Right lung (tissue), 5 donors: ENCODE measurements around the gene CUX1. TPM values are rescaled to one million over a fixed set of nuclear protein-coding genes. Genes with fewer than 3 reads are reported as not detected.
"Not testable (repeated sequence)": the region's sequence is repeated elsewhere in the genome, so short reads cannot be mapped to it uniquely, and the experiment has no call there.

Source experiments
- DNase-seq, 2 donors: peaks; one replicate each; pipeline ENCODE4 v3.0.0-alpha.2; 2013
- polyA plus RNA-seq, 5 donors: library from polyadenylated mRNA; unstranded; fragments of 120-200 nt; gene quantifications; one replicate each; pipeline versions ENCODE4 v1.2.1 to v1.2.3, GENCODE V29; 2013; ENCODE audit warnings: inconsistent platforms in 1 of 5, low replicate concordance in 1 of 5; ENCODE audit not compliant: insufficient read length in 5 of 5, insufficient read depth in 1 of 5

CUX1 gene
- polyA plus RNA-seq, 5 donors, result 80.2 to 101 (median 89.3) TPM

GRCh38 chr7:101983147-101983811, 165.9 kb downstream of the CUX1 start:
- no peak for DNase-seq

DNA sequence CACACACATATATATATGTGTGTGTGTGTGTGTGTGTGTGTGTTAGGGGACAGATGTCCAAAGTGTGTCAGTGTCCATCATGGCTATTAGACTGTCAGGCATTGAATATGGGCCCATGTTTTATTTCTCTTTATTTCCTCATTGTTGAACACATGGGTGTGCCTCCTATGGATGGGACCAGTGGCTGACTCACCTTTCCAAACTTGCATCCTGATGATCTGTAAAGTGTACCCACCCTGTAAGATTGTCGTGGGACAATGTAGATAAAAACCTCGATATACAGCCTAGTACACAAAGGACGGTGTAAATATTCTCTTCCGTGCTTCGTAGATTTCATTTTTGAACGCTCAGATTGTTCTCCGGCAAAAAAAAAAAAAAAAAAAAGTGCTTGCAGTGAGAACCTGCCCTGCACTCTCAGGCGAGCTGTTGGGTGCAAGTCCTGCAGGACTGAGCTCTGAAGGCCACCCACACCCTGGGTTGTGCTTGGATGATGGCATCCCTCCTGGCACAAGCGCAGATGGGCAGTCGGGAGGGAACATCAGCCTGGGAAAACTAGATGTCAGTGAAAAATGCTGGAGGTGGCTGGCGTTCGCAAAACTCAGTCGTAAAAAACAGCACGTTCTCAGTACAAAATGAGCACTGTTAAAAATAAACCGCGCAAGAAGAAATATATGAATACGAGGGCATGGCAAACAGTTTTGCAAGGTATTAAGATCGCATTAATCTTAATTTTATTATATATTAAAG, 166.9 kb downstream of the CUX1 start:
- no peak for DNase-seq

DNA sequence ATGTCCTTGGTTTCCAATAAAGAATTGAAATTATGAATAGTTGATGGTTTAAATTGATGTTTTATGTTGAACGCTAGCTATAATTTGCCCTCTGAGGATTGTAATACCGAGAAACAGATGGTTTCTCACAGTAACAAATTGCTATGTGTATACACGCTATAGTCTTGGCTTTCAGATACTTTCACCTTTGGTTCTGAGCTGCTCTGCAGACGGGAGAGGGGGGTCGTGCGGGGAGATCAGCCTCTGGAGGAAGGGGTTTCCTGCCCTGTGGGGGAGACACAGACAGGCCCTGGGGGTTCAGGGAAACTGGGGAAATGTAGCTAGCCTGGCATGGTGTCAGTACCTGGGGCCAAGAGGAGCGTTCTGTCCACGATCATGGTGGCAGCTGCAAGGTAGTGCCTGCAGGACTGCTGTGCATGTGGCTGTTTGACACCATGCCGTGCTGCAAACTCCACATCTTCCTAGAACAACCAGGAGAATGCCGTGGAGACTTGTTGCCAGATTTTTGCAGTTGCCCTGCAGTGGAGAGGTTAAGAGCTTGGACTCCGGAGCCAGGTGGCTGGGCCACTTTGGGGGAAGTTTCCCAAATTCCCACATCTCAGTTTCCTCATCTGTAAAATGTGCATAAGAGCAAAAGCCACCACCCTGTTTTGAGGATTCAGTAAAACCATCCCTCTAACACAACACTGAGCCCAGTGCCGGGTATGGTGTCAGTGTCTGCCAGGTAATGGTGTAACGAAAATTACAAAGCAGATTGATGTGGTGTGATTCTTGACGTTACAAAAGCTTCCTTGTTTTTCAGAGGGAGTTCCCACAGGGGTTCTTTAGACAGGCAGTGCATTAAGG, 167.9 kb downstream of the CUX1 start:
- DNase-seq, result peak in 1 of 2 donors; percentile 26

DNA sequence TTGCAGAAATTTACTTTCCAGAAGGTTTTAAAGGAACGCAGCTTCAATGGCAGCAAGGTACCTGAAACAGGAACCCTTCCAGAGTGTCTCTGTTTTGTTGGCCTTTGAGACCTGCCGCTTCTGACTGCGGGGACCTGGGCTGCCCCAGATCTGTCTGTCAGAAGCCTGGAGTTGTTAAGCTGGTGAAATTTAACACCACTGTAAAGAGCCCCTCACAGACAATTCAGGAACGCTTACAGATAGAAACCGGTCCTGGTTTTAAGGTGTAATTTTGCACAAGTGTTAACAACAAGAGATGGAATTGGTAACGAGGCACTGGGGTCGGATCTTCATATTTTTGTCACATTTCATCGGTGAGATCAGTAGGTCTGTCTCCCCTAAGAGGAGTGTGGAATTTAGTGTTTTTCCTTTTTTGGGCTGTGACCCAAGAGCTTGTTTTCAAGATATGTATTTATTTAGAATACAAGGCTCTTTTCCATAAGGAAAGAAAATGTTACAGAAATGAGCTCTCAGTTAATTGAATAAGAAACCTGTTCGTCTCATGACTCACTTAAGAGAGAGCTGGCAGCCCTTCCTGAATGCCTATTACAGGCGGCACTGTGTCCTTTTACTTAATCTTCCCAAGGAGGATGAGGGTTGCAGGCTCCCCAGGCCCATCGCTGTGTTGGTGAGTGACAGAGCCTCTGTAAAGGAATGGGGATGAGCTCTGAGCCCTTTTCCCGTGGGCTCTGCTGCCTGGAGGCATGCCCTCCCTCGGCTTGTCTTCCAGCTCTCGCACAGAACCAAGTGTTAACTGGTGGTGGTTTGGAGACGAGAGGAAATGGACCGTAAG, 168.7 kb downstream of the CUX1 start:
- DNase-seq, result no peak

DNA sequence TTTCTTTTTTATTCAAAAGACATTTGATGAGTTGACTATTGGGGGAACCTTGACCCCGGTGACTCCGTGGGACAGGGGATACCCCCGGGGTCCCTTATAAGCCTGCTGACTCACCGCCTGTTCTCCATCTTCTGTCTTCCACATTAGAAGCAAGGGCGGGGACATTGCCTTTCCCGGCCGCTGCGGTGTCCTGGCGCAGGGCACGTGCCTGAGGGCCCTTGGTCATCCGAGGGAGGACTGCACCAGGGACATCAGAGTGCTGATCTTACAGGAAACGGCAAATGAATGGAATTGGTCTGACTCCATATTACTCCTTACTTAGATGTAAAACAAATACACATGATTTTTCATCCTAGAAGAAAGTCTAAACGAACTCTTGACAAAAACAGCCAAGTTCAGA, 170.1 kb downstream of the CUX1 start:
- no peak for DNase-seq

DNA sequence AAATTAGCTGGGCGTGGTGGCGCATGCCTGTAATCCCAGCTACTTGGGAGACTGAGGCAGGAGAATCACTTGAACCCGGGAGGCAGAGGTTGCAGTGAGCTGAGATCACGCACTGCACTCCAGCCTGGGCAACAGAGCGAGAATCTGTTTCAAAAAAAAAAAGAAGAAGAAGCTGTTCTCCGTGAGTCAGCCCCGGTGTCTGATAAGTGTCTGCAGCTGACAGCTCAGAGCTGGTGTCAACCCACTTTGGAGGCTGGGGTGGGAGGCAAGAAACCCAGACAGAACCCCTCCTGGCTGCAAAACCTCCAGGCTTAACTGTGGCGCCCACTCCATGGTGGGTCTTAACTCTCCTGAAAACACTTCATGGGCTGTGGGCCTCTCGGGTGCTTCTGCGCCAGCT, 170.6 kb downstream of the CUX1 start:
- not testable (repeated sequence) for DNase-seq

DNA sequence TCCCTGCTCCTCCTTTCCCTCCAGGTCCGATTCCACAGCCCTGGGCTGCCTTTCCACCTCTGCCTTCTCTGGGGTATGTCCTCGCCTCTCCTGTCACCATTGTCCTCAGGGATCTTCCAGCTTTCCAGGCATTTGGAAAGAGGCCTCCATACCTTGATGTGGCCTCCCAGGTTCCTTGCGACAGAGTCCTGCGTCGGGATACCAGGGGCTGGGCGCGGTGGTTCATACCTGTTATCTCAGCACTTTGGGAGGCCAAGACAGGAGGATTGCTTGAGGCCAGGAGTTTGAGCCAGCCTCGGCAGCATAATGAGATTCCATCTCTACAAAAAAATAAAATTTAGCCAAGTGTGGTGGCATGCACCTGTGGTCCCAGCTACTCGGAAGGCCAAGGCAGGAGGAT, 171.1 kb downstream of the CUX1 start:
- no peak for DNase-seq

DNA sequence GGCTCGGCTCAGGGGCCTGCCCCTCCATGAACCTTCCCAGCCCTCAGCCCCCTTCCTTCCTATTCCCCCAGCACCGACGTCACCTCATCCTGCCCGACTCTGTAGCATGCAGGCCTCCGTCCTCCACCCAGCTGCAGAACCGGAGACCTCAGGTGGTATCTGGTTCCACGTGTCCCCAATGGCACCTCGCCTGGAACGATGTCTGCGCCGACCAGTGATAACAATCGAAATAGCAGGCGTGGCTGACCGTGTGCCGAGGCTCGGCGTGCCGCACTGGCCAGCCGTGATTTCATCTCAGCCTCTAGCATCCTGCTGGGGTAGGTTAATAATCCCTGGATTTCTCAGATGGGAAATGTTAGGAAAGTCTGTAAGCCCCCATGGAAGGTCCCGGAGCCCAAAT, 171.7 kb downstream of the CUX1 start:
- no peak for DNase-seq

GRCh38 chr7:101990811-101991418, 173.5 kb downstream of the CUX1 start:
- no peak for DNase-seq

DNA sequence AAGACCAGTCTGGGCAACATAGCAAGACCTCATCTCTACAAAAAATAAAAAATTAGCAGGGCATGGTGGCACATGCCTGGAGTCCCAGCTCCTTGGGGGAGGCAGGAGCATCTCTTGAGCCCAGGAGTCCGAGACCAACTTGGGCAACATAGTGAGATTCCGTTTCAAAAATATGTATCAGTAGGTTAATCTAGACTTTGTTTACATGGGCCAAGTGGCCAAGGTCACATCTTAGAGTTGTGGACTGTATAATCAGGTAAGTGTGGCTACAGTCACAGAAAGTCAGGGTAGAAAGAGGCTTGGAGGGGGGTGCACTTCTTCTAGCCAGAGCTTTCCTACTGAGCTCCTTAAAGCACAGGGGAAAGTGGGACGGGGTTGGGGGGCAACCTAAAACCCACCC, 174.4 kb downstream of the CUX1 start:
- DNase-seq, result no peak

DNA sequence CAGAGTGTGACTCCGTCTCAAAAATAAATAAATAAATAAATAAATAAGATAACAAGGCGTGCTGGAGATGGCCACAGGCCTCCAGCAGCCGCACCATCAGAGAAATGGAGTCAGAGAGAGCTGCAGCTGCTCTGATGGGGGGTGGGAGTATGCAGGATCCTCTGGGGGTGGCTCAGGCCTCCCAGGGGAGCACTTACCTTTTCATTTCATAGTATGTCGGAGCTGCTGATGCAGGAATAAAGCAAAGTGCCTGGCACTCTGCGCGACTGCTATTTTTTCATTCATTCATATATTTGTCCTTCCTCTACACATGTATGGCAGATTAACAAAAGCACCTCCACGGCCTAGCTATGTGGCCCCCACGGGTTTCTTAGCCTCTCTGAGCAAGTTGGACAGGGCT, 175.9 kb downstream of the CUX1 start:
- no peak for DNase-seq

GRCh38 chr7:101995121-101995520, 177.7 kb downstream of the CUX1 start:
- no peak for DNase-seq

DNA sequence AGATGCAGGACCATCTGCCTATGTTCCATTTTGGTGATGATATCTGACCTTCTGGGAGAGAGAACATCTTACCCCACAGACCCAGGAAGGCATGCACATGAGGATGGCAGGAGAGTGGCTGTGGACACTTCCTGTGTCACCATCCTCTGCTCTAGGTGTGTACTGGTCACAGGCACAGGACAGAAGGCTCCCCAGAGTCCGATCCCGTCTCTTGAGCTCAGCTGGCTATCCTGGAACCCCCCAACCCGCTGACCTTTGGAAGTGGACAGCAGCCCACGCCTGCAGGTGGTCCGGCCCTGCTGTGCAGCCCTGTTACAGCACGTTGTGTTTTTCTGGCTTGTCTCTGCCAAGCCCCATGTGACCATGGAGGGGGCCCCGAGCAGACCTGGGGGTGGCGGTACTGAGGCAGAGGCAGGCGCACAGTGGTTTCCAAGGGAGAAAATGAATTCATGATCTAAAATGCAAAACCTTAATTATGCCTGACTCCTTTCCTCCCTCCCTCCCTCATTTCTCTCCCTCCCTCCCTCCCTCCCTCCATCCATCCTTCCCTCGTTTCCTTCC, 178.8 kb downstream of the CUX1 start:
- no peak for DNase-seq

- no peak for DNase-seq
Measured at GRCh38 chr7:101996876-101997275, 179.4 kb downstream of the CUX1 start.

- DNase-seq, result no peak
Measured at GRCh38 chr7:101998029-101998905, 180.8 kb downstream of the CUX1 start.

DNA sequence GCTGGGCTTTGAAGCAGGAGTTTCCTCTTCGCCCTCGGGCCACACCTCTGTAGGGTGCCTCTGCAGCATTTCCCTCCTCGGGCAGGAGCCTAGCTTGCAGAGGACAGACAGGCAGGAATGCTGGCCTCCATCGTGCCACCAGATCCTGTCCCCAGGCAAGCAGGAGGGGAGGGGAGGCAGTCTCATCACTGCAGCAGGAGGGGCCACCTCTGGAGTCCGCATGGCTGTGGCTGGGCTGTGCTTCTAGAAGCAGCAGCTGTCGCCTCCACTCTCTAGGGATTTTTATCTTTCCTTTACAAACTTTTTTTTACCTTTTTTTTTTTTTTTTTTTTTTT, 181.4 kb downstream of the CUX1 start:
- DNase-seq, result no peak

- no peak for DNase-seq
Measured at GRCh38 chr7:101999393-101999792, 182.0 kb downstream of the CUX1 start.

- no peak for DNase-seq
Measured at GRCh38 chr7:102000123-102000522, 182.7 kb downstream of the CUX1 start.

GRCh38 chr7:102004229-102004628, 186.8 kb downstream of the CUX1 start:
- DNase-seq, result no peak

DNA sequence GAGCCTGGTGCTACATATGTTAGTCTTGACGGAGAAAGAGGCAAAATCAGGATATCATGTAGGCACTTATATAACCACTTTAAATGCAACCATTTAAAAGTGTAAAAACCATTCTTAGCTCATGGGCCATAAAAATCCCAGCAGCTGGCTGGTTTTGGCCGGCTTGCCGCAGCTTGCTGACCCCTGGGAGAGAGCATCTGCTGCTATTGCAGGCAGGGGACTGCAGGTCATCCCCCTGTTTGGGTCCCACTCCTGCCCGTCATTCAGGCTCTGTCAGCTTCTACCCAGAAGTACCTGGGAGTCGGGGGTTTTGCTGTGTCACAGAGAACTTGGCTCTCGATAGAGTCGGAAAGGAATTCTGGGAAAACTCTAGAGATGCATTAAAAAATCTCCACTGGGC, 187.4 kb downstream of the CUX1 start:
- no peak for DNase-seq
